Measurements from ENCODE around the gene C1QTNF1.

DNA sequence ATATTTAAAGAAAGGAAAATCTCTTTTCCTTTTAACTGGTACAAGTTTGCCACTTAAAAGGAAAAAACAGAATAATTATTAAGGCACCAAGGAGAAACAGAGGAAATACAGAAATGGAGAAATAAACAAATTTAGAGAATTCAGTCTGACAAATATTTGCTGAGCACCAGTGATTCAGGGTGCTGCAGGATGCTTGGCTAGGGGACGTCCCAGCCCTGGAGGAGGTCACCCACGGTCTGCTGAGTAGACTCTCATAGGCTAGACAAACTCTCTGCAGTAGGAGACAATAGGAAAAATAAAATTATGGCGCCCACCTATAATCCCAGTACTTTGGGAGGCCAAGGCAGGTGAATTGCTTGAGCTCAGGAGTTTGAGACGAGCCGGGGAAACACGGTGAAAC, 15.9 kb downstream of the C1QTNF1 start:
- TF ChIP-seq, protein P1, sequence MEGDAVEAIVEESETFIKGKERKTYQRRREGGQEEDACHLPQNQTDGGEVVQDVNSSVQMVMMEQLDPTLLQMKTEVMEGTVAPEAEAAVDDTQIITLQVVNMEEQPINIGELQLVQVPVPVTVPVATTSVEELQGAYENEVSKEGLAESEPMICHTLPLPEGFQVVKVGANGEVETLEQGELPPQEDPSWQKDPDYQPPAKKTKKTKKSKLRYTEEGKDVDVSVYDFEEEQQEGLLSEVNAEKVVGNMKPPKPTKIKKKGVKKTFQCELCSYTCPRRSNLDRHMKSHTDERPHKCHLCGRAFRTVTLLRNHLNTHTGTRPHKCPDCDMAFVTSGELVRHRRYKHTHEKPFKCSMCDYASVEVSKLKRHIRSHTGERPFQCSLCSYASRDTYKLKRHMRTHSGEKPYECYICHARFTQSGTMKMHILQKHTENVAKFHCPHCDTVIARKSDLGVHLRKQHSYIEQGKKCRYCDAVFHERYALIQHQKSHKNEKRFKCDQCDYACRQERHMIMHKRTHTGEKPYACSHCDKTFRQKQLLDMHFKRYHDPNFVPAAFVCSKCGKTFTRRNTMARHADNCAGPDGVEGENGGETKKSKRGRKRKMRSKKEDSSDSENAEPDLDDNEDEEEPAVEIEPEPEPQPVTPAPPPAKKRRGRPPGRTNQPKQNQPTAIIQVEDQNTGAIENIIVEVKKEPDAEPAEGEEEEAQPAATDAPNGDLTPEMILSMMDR (optimal IDR thresholded peaks at IDR 0.05 in 1 of 3, IDR thresholded peaks at IDR 0.05 in 1 of 3, conservative IDR thresholded peaks at IDR 0.05 in 1 of 3; ENCODE audit: extremely low read depth in 1 of 3, insufficient read depth in 2 of 3, low read length in 3 of 3): no peak
- TF ChIP-seq EZH2 (IDR thresholded peaks at IDR 0.05; ENCODE audit: low read length): no peak
